Urinary bladder (tissue), 4 donors: Measurements from ENCODE around the gene VSX2. TPM values are rescaled to one million over a fixed set of nuclear protein-coding genes. Genes with fewer than 3 reads are reported as not detected.

Source experiments
- DNase-seq: peaks from one replicate; pipeline ENCODE4 v3.0.0-alpha.2; 2015; ENCODE audit errors: extremely low spot score
- H3K27ac ChIP-seq: one replicate; pipeline ENCODE4 v1.5.1; 2013; ENCODE audit warnings: low read depth, mild to moderate bottlenecking, moderate library complexity
- H3K36me3 ChIP-seq: one replicate; pipeline ENCODE4 v1.6.1; 2013; ENCODE audit warnings: mild to moderate bottlenecking, moderate library complexity; ENCODE audit not compliant: insufficient read depth
- H3K4me1 ChIP-seq: one replicate; pipeline ENCODE4 v1.6.1; 2013; ENCODE audit warnings: mild to moderate bottlenecking, moderate library complexity; ENCODE audit not compliant: insufficient read depth
- H3K4me3 ChIP-seq: one replicate; pipeline ENCODE4 v1.5.1; 2013; ENCODE audit warnings: low read depth, low read length
- WGBS: extraction: QIAGEN DNeasy Blood & Tissue Kit; methylation state at CpG from one replicate; pipeline ENCODE4 v1.1.7; 2013; 5-methylcytosine and 5-hydroxymethylcytosine counted together
- polyA plus RNA-seq: library from polyadenylated mRNA; stranded (reverse); fragments of 200-250 nt; gene quantifications from one replicate; pipeline ENCODE4 v1.2.3, GENCODE V29; 2013
- small RNA-seq: library from RNA; depleted of rRNA; stranded (forward); fragments of <200 nt; gene quantifications from one replicate; pipeline ENCODE3, GENCODE V24; 2014
- total RNA-seq: library from RNA; depleted of rRNA; stranded (reverse); fragments of >200 nt; gene quantifications from one replicate; pipeline ENCODE4 v1.2.3, GENCODE V29; 2014
- donor health status: healthy with polysubstance abuse.
- donor health status: healthy.

Gene VSX2
- total and polyA plus RNA-seq, 2 donors: not detected

- no peak for DNase-seq
- no peak overlapping the region for H3K4me3 ChIP-seq
- no peak overlapping the region for H3K27ac ChIP-seq
- WGBS: 73% methylated on average over 8 of the region's 8 CpGs
- no peaks in the 10 kb centered on the region for H3K4me1 ChIP-seq
- H3K36me3 ChIP-seq: no peaks in the 10 kb centered on the region
Measured at GRCh38 chr14:74309125-74310022, 70.1 kb downstream of the VSX2 start.

GRCh38 chr14:74312161-74312560, 72.9 kb downstream of the VSX2 start:
- WGBS: 83% methylated on average over 2 of the region's 2 CpGs
- Histone ChIP-seq H3K4me1 (no peaks in the 10 kb centered on the region), H3K27ac (no peak overlapping the region), H3K36me3 (no peaks in the 10 kb centered on the region), H3K4me3 (no peak overlapping the region)
- no peak for DNase-seq

Small RNA genes within 50 kb of the gene (small RNA-seq; reads per million reads assigned to genes)
- not detected for gene AC006349.1

Other genes with a start within 250 kb of the VSX2 start
- 21.3 TPM for gene ENTPD5, start 220.2 kb upstream of the VSX2 start, total RNA-seq
- 8.9 TPM for gene ENTPD5, start 220.2 kb upstream of the VSX2 start, polyA plus RNA-seq
- gene BBOF1, start 220.1 kb upstream of the VSX2 start, total RNA-seq: 23.9 TPM
- gene BBOF1, start 220.1 kb upstream of the VSX2 start, polyA plus RNA-seq: 7.5 TPM
- 48.3 TPM for gene ALDH6A1, start 155.0 kb upstream of the VSX2 start, total RNA-seq
- gene ALDH6A1, start 155.0 kb upstream of the VSX2 start, polyA plus RNA-seq: 24.8 TPM
- gene LIN52, start 154.5 kb upstream of the VSX2 start, total RNA-seq: 17.5 TPM
- 11.8 TPM for gene LIN52, start 154.5 kb upstream of the VSX2 start, polyA plus RNA-seq
- gene ABCD4, start 63.5 kb downstream of the VSX2 start, total RNA-seq: 30.6 TPM
- gene ABCD4, start 63.5 kb downstream of the VSX2 start, polyA plus RNA-seq: 36.0 TPM
- gene VRTN, start 109.0 kb downstream of the VSX2 start, total RNA-seq: not detected
- not detected for gene VRTN, start 109.0 kb downstream of the VSX2 start, polyA plus RNA-seq
- gene SYNDIG1L, start 186.8 kb downstream of the VSX2 start, total RNA-seq: not detected
- gene SYNDIG1L, start 186.8 kb downstream of the VSX2 start, polyA plus RNA-seq: 0.19 TPM